ENCODE results near the gene FLNC.
A peak's percentile ranks its signal among the peaks of the same experiment; 100 is the strongest.

The FLNC gene

GRCh38 chr7:128832880-128833147 lies 2.6 kb downstream of the FLNC start:
- DNase-seq (ENCODE audit: low spot score), result no peak

- peak; percentile 83 for DNase-seq (ENCODE audit: low spot score)
These were observed 3.1 kb downstream of the FLNC start for GRCh38 chr7:128833148-128833945.

DNA sequence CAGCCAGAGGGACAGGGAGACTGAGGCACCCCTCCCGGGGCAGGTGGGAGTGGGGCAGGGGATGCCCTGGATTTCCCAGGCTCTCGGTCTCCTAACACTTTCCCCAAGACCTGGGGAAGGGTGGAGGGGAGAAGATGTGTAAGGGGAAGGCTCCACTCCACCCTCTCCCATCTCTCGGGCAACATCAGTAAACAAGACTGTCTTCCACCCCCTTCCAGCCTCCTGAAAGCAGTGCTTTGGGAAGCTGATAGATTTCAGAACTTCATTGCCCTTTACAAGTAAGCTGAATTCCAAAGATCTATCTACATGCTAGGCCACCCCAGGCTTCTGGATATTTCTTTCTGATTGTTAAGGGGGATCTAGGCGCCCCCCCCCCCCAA lies 3.7 kb downstream of the FLNC start:
- DNase-seq (ENCODE audit: low spot score), result peak; percentile 53

- DNase-seq (ENCODE audit: low spot score), result no peak
These were observed 5.1 kb downstream of the FLNC start for GRCh38 chr7:128835231-128835751.

GRCh38 chr7:128835790-128836641 lies 5.8 kb downstream of the FLNC start:
- peak; percentile 54 for DNase-seq (ENCODE audit: low spot score)

GRCh38 chr7:128836729-128837348 lies 6.6 kb downstream of the FLNC start:
- no peak for DNase-seq (ENCODE audit: low spot score)

DNA sequence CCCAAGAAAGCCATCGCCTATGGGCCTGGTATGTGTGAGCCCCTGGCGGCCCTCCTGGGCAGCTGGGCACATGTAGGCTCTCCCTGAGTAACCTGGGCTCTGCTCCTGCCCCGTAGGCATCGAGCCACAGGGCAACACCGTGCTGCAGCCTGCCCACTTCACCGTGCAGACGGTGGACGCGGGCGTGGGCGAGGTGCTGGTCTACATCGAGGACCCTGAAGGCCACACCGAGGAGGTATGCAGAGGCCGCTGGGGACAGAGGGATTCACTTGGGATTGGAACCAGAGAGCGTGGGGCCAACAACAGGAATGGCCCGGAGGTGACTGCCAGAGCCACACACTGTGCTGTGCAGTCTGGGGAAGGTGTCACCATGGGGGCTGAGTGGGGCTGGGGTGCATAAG lies 7.3 kb downstream of the FLNC start:
- DNase-seq (ENCODE audit: low spot score), result no peak

- DNase-seq (ENCODE audit: low spot score), result no peak
These were observed 8.0 kb downstream of the FLNC start for GRCh38 chr7:128838109-128838779.

DNA sequence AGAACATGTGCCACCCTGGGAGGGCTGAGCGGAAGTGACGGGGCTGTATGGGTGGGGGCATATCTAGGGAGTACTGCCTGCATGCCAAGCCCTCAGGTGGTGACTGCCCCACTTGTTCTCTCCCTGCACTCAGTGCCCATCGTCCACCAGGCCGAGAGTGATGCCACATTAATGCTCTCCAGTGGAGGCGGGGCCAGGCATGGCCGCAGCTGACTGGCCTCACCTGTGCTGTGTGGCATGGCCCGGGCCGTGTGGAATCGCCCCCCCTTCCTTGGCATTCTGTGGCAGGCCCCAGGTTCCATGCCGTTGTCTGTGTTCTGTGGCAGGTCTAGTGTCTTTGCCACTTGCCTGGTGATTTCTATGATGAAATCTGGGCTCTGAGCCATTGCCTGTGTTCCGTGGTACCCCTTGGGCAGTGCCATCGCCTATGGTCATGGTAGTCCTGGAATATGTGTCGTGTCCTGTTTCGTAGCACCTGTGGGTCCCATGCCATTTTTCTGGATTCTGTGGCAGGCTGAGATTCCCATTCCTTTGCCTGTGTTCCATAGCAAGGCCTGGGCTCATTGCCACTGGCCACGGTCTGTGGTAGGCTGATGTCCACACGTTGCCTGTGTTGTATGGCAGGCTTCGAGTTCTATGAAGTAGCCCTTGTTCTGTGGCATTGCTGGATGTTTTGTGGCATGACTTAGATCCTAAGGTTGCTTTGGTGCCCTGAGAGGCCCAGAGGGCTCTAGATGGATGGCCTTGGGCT lies 8.9 kb downstream of the FLNC start:
- no peak for DNase-seq (ENCODE audit: low spot score)

- no peak for DNase-seq (ENCODE audit: low spot score)
These were observed 9.6 kb downstream of the FLNC start for GRCh38 chr7:128839751-128840177.

DNA sequence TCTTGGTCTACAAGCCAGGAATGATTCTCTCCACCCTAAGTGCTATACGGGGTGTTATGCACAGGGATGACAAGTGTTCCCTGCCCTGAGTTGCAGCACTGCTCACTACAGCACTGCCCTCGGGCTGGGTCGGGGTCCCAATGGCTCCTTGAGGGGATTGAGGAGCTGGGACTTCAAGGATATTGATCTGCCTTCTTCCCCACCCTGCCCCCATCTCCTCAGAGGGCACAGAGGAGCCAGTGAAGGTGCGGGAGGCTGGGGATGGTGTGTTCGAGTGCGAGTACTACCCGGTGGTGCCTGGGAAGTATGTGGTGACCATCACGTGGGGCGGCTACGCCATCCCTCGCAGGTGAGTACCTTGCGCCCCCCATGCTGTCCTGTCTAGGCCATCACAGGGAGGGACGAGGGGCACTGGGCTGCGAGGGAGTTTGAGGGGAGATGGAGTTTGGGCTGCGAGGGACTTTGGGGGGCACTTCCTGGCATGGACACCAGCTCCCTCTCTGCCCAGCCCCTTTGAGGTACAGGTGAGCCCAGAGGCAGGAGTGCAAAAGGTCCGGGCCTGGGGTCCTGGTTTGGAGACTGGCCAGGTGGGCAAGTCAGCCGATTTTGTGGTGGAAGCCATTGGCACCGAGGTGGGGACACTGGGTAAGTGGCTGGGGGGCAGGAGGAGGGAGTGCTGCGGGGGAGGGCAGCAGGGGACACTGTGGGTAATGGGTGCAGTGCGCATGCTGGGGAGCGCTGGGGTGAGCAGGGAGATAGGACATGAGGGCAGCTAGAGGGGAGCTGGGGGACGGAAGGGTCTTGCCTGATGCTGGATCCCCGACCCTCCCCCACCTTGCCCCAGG lies 10.3 kb downstream of the FLNC start:
- DNase-seq (ENCODE audit: low spot score), result no peak

GRCh38 chr7:128841171-128841690 lies 11.0 kb downstream of the FLNC start:
- no peak for DNase-seq (ENCODE audit: low spot score)

DNA sequence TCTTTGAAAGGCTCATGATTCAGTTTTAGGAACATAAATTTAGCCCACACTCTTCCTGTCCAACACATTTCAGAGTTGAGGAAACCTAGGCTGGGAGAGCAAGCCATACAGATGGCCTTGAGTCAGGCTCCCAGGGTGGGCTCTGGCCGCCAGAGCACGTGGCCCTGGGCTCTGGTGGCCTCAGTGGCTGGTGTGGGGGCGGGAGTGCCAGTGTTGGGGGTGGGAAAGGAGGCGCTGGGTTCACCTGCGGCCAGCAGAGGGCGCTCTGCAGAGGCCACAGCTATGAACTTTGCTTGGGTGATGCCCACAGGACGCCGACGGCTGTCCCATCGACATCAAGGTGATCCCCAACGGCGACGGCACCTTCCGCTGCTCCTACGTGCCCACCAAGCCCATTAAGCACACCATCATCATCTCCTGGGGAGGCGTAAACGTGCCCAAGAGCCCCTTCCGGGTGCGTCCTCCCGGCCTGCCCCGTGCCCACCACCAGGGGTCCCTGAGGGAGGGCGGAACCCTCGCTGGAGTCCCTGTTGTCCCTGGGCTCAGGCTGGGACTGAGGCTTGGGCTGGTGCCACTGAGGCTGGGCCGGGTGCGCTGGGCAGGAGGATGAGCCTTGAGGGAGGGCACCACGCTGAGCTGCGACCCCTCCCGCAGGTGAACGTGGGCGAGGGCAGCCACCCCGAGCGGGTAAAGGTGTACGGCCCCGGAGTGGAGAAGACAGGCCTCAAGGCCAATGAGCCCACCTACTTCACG lies 11.9 kb downstream of the FLNC start:
- peak; percentile 68 for DNase-seq (ENCODE audit: low spot score)

GRCh38 chr7:128842674-128843641 lies 12.8 kb downstream of the FLNC start:
- DNase-seq (ENCODE audit: low spot score), result no peak

GRCh38 chr7:128843938-128844621 lies 13.9 kb downstream of the FLNC start:
- DNase-seq (ENCODE audit: low spot score), result no peak

DNA sequence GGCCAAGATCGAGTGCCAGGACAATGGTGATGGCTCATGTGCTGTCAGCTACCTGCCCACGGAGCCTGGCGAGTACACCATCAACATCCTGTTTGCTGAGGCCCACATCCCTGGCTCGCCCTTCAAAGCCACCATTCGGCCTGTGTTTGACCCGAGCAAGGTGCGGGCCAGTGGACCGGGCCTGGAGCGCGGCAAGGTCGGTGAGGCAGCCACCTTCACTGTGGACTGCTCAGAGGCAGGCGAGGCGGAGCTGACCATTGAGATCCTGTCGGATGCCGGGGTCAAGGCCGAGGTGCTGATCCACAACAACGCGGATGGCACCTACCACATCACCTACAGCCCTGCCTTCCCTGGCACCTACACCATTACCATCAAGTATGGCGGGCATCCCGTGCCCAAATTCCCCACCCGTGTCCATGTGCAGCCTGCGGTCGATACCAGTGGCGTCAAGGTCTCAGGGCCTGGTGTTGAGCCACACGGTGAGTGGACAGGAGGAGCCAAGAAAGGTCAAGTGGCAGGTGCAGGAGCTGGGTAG lies 14.6 kb downstream of the FLNC start:
- no peak for DNase-seq (ENCODE audit: low spot score)

- no peak for DNase-seq (ENCODE audit: low spot score)
These were observed 15.3 kb downstream of the FLNC start for GRCh38 chr7:128845475-128845874.
